ENCODE measurements around the gene C15orf62.

- TF ChIP-seq FOXP2 (optimal IDR thresholded peaks at IDR 0.05; ENCODE audit: borderline replicate concordance, extremely low read depth, extremely low read length, insufficient read depth) (no peak), TAF1 (IDR thresholded peaks at IDR 0.05; ENCODE audit: borderline replicate concordance, insufficient read depth, low read length) (no peak)
Observed at GRCh38 chr15:40764629-40765103, 5.1 kb upstream of the C15orf62 start.

All from PFSK-1 (cell line).